CD4-positive, alpha-beta memory T cell (primary cell): ENCODE results near the gene DOCK9. TPM values are rescaled to one million over a fixed set of nuclear protein-coding genes. Genes with fewer than 3 reads are reported as not detected.

Experiments used
- CTCF ChIA-PET: fragments of 350-600 bp; sonication (Branson Sonifier 250); formaldehyde crosslinking; loops from one replicate; lab custom pipeline; 2021; ENCODE audit warnings: inconsistent platforms; ENCODE audit not compliant: partially characterized antibody; lab: Charles Lee
- POLR2A ChIA-PET: fragments of 350-600 bp; sonication (Branson Sonifier 250); formaldehyde crosslinking; loops from one replicate; lab custom pipeline; 2021; ENCODE audit not compliant: partially characterized antibody; lab: Charles Lee
- DNase-seq, 5 donors: peaks; one replicate each; pipeline versions ENCODE4 v3.0.0 to v3.0.0-alpha.2; 2020 to 2022; ENCODE audit warnings: mixed read lengths in 1 of 5
- H3K27ac ChIP-seq: one replicate; pipeline ENCODE4 v1.7.0; 2013; ENCODE audit warnings: low read depth, low read length
- H3K27me3 ChIP-seq: 2 replicates; pipeline ENCODE4 v1.7.0; 2013; ENCODE audit warnings: mild to moderate bottlenecking, low read length, moderate library complexity; ENCODE audit not compliant: insufficient read depth
- H3K36me3 ChIP-seq: 2 replicates; pipeline ENCODE4 v1.7.0; 2013; ENCODE audit warnings: mild to moderate bottlenecking, low read length, moderate library complexity; ENCODE audit not compliant: insufficient read depth
- H3K4me1 ChIP-seq: 2 replicates; pipeline ENCODE4 v1.7.0; 2013; ENCODE audit warnings: mild to moderate bottlenecking, low read length, moderate library complexity; ENCODE audit not compliant: insufficient read depth
- H3K4me3 ChIP-seq, 2 donors: one replicate each; pipeline ENCODE4 v1.7.0; 2013; ENCODE audit warnings: low read length in 2 of 2, mild to moderate bottlenecking in 1 of 2
- H3K9me3 ChIP-seq, 2 donors: one replicate each; pipeline ENCODE4 v1.7.0; 2013; ENCODE audit warnings: low read length in 2 of 2, control low read depth in 1 of 2; ENCODE audit not compliant: control insufficient read depth in 1 of 2
- H3K27ac Mint-ChIP-seq, 7 donors: one replicate each; pipeline ENCODE4 v1.8.0; 2020 to 2021; ENCODE audit warnings: mixed read lengths in 7 of 7, mild to moderate bottlenecking in 6 of 7, inconsistent platforms in 3 of 7, moderate library complexity in 3 of 7
- H3K27me3 Mint-ChIP-seq, 2 donors: one replicate each; pipeline ENCODE4 v1.8.0; 2020 to 2021; ENCODE audit warnings: mixed read lengths in 2 of 2
- H3K36me3 Mint-ChIP-seq, 2 donors: one replicate each; pipeline ENCODE4 v1.8.0; 2020 to 2021; ENCODE audit warnings: mixed read lengths in 2 of 2, inconsistent platforms in 1 of 2, mild to moderate bottlenecking in 1 of 2
- H3K4me1 Mint-ChIP-seq, 4 donors: one replicate each; pipeline ENCODE4 v1.8.0; 2020 to 2021; ENCODE audit warnings: mixed read lengths in 4 of 4, mild to moderate bottlenecking in 1 of 4
- H3K4me3 Mint-ChIP-seq, 8 donors: one replicate each; pipeline ENCODE4 v1.8.0; 2020 to 2021; ENCODE audit warnings: mixed read lengths in 8 of 8, mild to moderate bottlenecking in 7 of 8, moderate library complexity in 6 of 8, inconsistent platforms in 3 of 8
- H3K9me3 Mint-ChIP-seq, 8 donors: one replicate each; pipeline ENCODE4 v1.8.0; 2020 to 2021; ENCODE audit warnings: mixed read lengths in 8 of 8, mild to moderate bottlenecking in 5 of 8, inconsistent platforms in 3 of 8, moderate library complexity in 1 of 8
- intact Hi-C: fragments of 100-400 bp; cut with micrococcal nuclease; formaldehyde crosslinking; loops from one replicate; pipeline ENCODE4 v1.15.1; 2023
- polyA plus RNA-seq, 2 donors: library from polyadenylated mRNA; unstranded; fragments of 300-500 nt; fragmentation: Illumina TruSeq; gene quantifications; one replicate each; pipeline ENCODE4 v1.2.3, GENCODE V29; 2021
- total RNA-seq, 2 experiments: library from RNA; stranded (reverse); gene quantifications; one replicate each; pipeline ENCODE4 v1.2.3, GENCODE V29; 2021

DOCK9 gene
- total and polyA plus RNA-seq, 4 experiments from 2014 or later, result 6.3 to 197 (median 119) TPM

DNA sequence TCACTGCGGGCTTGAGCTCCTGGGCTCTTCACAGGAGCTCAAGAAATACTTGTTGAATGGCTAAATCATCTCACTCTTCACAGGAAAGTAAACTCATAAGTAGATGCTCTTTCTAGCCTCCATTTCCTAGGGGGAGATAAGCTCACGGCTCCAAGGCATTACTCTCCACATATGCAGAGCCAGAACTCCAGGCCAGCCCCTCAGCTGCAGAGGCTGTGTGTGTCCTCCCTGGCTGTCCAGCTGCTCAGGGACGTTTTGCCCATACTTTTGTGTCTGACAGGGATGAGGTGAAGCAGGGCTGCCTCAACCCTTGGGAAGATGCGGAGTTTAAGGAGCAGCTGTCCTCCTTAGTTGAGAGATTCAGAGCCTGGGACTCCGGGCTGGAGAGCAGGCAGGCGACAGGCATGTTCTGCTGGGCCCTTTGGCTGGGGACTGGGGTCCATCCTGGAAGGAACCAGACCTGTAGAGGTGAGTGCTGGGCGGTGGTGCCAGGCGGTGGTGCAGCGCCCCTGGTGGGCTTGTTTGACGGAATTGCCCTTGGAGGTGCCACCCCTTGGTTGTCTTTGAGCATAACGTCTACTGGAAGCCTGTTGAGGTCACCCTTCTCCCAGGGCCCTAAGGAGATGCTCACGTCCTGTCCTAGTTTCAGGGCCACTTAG is 204.9 kb downstream of the DOCK9 start:
- Mint-ChIP-seq H3K4me1 (no peaks in the 10 kb centered on the region), H3K36me3 (peaks cover 0 to 6% of the 10 kb centered on the region in 2 donors), H3K4me3 (no peak overlapping the region), H3K27ac (peak overlapping the region in 1 of 7 donors; percentile 43), H3K9me3 (peaks cover 0 to 18% (median 0%) of the 10 kb centered on the region in 8 donors), H3K27me3 (peaks cover 9 to 20% of the 10 kb centered on the region in 2 donors)
- no peak overlapping the region for H3K4me3 ChIP-seq
- DNase-seq, result no peak
- H3K9me3 ChIP-seq, result no peaks in the 10 kb centered on the region
- H3K27ac ChIP-seq, result no peak overlapping the region
- ChIA-PET CTCF (interaction anchor here (1.5 kb wide), 1 partner anchor 38 kb away, joined by 3 read pairs; no protein-coding TSS in a partner anchor), POLR2A (no interaction called here)
- intact Hi-C loops, result no loop called here
- H3K36me3 ChIP-seq, result no peaks in the 10 kb centered on the region
- H3K27me3 ChIP-seq, result no peaks in the 10 kb centered on the region
- H3K4me1 ChIP-seq, result no peaks in the 10 kb centered on the region

DNA sequence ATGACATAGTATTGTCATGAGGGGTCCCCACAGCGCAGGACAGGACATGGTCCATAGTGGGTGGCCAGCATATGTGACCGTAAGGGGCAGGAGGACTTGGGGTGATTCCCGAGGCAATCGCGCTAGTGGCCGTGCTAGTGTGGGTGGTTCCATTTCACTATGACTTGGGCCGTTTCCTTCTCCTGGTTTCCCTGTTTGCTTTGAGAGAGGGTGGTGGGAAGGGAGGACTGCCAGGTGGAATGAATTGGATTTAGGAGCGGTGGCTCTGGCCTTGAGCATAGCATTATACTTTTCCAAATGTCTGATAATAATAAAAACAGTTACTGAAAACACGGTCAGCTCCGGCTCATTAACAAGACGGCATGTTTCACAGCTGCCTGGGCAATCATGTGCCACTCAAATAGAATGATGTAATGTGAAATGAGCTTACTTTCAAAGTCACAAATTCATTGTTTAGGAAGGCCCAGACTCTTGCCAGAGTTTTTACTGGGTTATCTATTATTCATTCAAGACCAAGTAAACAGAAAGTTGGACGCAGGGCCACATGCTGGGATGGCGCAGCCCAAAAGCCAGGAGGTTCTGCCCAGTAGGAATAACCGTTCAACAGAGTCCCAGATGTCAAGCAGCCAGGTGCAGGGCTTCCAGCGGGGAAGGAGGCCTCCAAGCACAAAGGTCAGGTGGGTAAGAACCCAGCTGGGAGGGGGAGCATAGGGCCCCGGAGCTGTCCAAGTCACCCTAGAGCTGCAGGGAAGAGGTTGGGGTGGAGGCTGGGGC is 205.8 kb downstream of the DOCK9 start:
- ChIA-PET POLR2A (no interaction called here), CTCF (interaction anchor here (1.5 kb wide), 1 partner anchor 37 kb away, joined by 3 read pairs; no protein-coding TSS in a partner anchor)
- Histone ChIP-seq H3K36me3 (no peaks in the 10 kb centered on the region), H3K4me3 (no peak overlapping the region), H3K9me3 (no peaks in the 10 kb centered on the region), H3K27me3 (no peaks in the 10 kb centered on the region), H3K27ac (no peak overlapping the region), H3K4me1 (no peaks in the 10 kb centered on the region)
- Mint-ChIP-seq H3K9me3 (peaks cover 0 to 18% (median 0%) of the 10 kb centered on the region in 8 donors), H3K27me3 (peaks cover 8 to 17% of the 10 kb centered on the region in 2 donors), H3K4me1 (no peaks in the 10 kb centered on the region), H3K4me3 (no peak overlapping the region), H3K27ac (no peak overlapping the region), H3K36me3 (peaks cover 0 to 6% of the 10 kb centered on the region in 2 donors)
- DNase-seq, result no peak
- intact Hi-C loops, result no loop called here

DNA sequence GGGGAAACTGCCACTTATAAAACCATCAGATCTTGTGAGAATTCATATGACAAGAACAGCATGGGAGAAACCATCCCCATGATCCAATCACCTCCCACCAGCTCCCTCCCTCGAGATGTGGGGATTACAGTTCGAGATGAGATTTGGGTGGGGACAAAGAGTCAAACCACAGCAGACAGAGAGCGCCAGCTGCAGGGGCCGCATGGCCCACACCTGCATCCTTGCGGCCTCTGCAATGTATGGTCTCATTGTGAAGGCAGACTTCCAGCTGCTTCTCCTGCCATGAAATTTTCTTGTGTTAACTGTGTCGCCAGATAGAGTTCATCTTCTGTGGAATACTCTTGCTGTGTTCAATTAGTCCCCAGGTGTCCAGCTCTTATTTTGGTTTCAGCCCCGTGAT is 208.1 kb downstream of the DOCK9 start:
- H3K9me3 ChIP-seq, result no peaks in the 10 kb centered on the region
- H3K36me3 ChIP-seq, result no peaks in the 10 kb centered on the region
- Mint-ChIP-seq H3K4me3 (no peak overlapping the region), H3K4me1 (no peaks in the 10 kb centered on the region), H3K27me3 (peaks cover 6 to 13% of the 10 kb centered on the region in 2 donors), H3K36me3 (peaks cover 0 to 6% of the 10 kb centered on the region in 2 donors), H3K27ac (no peak overlapping the region), H3K9me3 (peaks cover 0 to 18% (median 0%) of the 10 kb centered on the region in 8 donors)
- H3K27me3 ChIP-seq, result no peaks in the 10 kb centered on the region
- H3K4me1 ChIP-seq, result no peaks in the 10 kb centered on the region
- intact Hi-C loops, result no loop called here
- CTCF ChIA-PET, result no interaction called here
- POLR2A ChIA-PET, result no interaction called here
- no peak overlapping the region for H3K27ac ChIP-seq
- DNase-seq, result no peak
- no peak overlapping the region for H3K4me3 ChIP-seq

DNA sequence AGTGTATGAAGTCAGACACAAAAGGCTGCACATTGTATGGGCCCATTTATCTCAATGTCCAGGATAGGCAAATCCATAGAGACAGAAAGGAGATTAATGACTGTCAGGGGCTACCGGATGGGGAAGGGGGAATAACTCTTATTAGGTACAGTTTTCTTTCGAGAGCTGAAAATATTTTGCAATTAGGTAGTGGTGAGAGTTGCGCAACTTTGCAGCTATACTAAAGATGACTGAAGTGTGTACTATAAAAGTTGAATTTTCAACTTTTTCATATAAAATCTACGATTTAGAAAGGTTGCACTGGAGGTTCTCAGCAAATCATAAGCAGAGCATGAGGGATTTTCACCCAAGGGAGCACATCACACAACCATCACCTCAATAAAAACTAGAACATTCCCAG is 209.3 kb downstream of the DOCK9 start:
- no peak overlapping the region for H3K4me3 Mint-ChIP-seq

DNA sequence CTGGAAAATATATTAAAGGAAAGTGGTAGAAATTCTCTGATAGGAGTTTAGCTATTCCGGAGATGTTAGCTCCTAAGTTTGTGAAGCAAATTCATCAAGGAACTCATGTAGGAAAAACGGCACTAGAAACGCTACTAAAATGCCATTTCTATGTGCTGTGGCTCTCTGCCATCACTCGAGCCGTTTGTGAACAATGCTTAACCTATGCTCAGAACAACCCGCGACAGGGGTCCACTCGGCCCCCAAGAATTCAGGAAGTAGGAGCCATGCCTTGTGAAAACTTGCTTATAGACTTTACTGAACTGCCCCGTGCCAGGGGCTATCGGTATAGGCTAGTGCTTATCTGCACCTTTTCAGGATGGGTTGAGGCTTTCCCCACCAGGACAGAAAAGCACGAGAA is 211.2 kb downstream of the DOCK9 start:
- Histone ChIP-seq H3K4me3 (no peak overlapping the region), H3K27ac (no peak overlapping the region), H3K4me1 (no peaks in the 10 kb centered on the region), H3K36me3 (no peaks in the 10 kb centered on the region), H3K9me3 (no peaks in the 10 kb centered on the region), H3K27me3 (no peaks in the 10 kb centered on the region)
- Mint-ChIP-seq H3K27me3 (peaks cover 7 to 13% of the 10 kb centered on the region in 2 donors), H3K4me1 (no peaks in the 10 kb centered on the region), H3K27ac (no peak overlapping the region), H3K9me3 (peaks cover 0 to 18% (median 0%) of the 10 kb centered on the region in 8 donors), H3K36me3 (peaks cover 0 to 6% of the 10 kb centered on the region in 2 donors), H3K4me3 (no peak overlapping the region)
- intact Hi-C loops, result no loop called here
- ChIA-PET POLR2A (no interaction called here), CTCF (no interaction called here)
- no peak for DNase-seq

More for the DNA sequence above, 209.3 kb downstream of the DOCK9 start:
- intact Hi-C loops, result no loop called here
- Histone ChIP-seq H3K36me3 (no peaks in the 10 kb centered on the region), H3K4me1 (no peaks in the 10 kb centered on the region), H3K4me3 (no peak overlapping the region), H3K27ac (no peak overlapping the region), H3K9me3 (no peaks in the 10 kb centered on the region), H3K27me3 (no peaks in the 10 kb centered on the region)
- CTCF ChIA-PET, result no interaction called here
- Mint-ChIP-seq H3K36me3 (peaks cover 0 to 6% of the 10 kb centered on the region in 2 donors), H3K27ac (no peak overlapping the region), H3K27me3 (peaks cover 6 to 13% of the 10 kb centered on the region in 2 donors), H3K9me3 (peaks cover 0 to 18% (median 0%) of the 10 kb centered on the region in 8 donors), H3K4me1 (no peaks in the 10 kb centered on the region)
- POLR2A ChIA-PET, result no interaction called here
- no peak for DNase-seq

DNA sequence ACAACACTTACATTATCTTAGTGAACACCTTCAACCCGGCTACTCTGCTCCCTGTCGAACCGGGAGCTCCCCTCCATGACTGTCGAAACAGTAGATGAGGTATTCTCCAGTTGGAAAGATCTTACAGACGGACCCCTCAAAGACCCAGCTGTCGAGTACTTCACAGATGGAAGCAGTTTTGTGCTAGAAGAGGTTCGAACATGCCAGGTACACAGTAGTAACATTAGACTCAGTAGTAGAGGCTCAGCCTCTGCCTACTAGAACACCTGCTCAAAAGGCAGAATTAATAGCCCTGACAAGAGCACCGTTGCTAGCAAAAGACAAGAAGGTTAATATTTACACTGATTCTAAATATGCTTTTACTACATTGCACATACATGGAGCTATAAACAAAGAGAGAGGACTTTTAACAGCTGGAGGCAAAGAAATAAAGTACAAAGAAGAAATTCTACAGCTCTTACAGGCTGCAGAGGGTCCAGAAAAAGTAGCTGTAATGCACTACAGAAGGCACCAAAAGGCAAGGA is 211.8 kb downstream of the DOCK9 start:
- intact Hi-C loops, result no loop called here
- no peak overlapping the region for H3K4me3 Mint-ChIP-seq
- peaks cover 0 to 14% (median under 1%) of the 10 kb centered on the region in 8 donors for H3K9me3 Mint-ChIP-seq
- Histone ChIP-seq H3K36me3 (no peaks in the 10 kb centered on the region), H3K27ac (no peak overlapping the region), H3K4me1 (no peaks in the 10 kb centered on the region), H3K4me3 (no peak overlapping the region), H3K27me3 (no peaks in the 10 kb centered on the region), H3K9me3 (no peaks in the 10 kb centered on the region)
- no peak for DNase-seq
- H3K4me1 Mint-ChIP-seq, result peaks cover 0 to 5% (median 1%) of the 10 kb centered on the region in 4 donors
- H3K36me3 Mint-ChIP-seq, result peaks cover 0 to 6% of the 10 kb centered on the region in 2 donors
- CTCF ChIA-PET, result no interaction called here
- peaks cover 9 to 13% of the 10 kb centered on the region in 2 donors for H3K27me3 Mint-ChIP-seq
- POLR2A ChIA-PET, result no interaction called here
- H3K27ac Mint-ChIP-seq, result no peak overlapping the region

DNA sequence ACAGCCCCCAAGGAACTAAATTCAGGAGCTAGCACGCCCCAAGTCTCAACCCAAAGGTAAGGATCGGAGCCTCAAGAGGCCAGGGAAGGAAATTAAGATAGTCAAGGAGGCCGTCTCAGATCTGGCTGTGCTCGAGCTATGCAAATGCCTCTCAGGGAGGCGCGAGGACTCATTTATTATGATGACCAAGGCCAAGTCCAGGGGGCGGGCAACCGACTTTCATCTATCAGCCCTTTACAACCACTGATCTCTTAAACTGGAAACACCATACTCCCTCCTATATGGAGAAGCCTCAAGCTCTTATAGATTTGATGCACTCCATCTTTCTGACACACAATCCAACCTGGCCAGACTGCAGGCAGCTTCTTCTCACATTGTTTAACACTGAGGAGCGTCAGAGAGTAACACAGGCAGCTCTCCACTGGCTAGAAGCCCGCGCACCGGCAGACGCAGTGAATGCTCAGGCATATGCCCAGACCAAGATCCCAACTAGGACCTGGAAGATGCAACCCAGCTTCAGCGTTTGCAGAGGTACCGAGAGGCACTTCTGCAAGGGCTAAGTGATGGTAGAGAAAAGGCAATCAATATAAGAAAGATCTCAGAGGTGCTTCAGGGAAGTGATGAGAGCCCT is 215.8 kb downstream of the DOCK9 start:
- peak overlapping the region in 3 of 8 donors; percentile 34 to 62 (median 38) for H3K4me3 Mint-ChIP-seq
- H3K27me3 Mint-ChIP-seq, result peaks cover 7 to 9% of the 10 kb centered on the region in 2 donors
- peaks cover 0 to 6% (median 2%) of the 10 kb centered on the region in 4 donors for H3K4me1 Mint-ChIP-seq
- POLR2A ChIA-PET, result no interaction called here
- CTCF ChIA-PET, result no interaction called here
- Histone ChIP-seq H3K9me3 (no peaks in the 10 kb centered on the region), H3K36me3 (no peaks in the 10 kb centered on the region), H3K4me1 (no peaks in the 10 kb centered on the region), H3K27ac (no peak overlapping the region), H3K4me3 (no peak overlapping the region), H3K27me3 (no peaks in the 10 kb centered on the region)
- H3K27ac Mint-ChIP-seq, result peak overlapping the region in 1 of 7 donors; percentile 43
- DNase-seq, result no peak
- peaks cover 3 to 24% (median 12%) of the 10 kb centered on the region in 8 donors for H3K9me3 Mint-ChIP-seq
- intact Hi-C loops, result no loop called here
- H3K36me3 Mint-ChIP-seq, result peaks cover 0 to 2% of the 10 kb centered on the region in 2 donors
